HG03064 (cell line): ENCODE data around the gene POLK.

Experiments
- ATAC-seq: cut with Tn5 transposase; IDR thresholded peaks from one replicate; pipeline ENCODE4 v1.9.1; 2021; ENCODE audit warnings: low read depth; ENCODE audit not compliant: unreplicated experiment

The POLK gene

GRCh38 chr5:75637949-75638348, 126.3 kb downstream of the POLK start:
- ATAC-seq: no peak

- ATAC-seq: no peak
These were observed 128.0 kb downstream of the POLK start for GRCh38 chr5:75639535-75640311.

DNA sequence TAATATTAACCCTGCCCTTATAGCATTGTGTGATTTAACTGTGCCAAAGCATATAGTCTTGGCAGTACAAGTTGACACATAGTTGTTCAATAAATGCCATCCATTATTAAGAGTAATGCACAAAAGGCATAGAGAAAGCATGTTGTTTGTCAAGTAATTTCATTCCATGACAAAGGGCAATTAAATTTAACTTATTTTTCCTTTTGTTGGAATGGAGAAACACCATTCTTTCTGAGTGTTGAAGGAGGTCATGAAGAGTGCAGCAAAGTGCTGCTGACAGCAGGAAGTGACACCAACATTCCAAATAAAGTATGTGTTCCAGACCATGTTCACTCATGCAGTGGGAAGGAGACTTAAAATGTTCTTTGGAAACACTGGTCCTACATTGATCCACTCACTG, 128.7 kb downstream of the POLK start:
- ATAC-seq: no peak

DNA sequence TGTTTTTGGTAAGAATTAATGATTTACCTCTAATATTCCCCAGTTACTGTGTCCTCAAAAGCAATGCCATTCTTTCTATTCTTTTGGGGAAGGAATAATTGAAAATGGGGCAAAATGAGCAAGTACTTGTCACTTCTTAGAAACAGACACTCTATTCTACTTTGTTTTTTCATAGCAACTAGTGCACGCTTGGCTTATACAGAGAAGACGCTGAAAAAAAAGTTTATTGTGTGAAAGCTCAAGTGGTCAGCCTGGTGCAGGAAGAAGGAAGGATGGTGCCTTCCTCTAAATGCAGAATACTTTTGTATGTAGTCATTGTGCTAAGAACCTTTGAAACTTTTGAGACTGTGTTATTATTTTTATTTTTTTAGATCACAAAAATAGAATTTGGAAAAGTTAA, 129.1 kb downstream of the POLK start:
- no peak for ATAC-seq

DNA sequence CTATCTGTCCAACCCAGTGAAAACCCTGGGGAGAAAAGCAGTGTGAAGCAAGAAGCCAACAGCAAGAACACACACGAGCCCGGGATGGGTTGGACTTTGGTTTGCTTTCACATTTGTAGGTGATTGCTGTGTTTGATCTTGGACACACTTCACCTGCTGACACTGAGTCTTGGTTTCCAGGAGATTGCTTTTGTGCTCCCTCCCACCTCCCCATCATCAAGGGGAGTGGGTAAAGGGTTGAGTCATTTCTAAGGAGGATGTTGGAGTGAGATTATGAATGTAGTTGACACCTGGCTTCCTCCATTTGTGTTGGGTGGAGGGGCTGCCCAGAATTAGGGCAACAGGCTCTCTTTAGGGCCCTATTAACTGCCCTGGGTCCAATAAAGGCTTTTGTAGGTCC, 137.0 kb downstream of the POLK start:
- ATAC-seq: no peak
